IMR-90 (cell line): Measurements from ENCODE around the gene MRPS5.

Source experiments
- SMC3 ChIP-seq: fragments of 150-350 bp; IDR thresholded peaks from 2 replicates; pipeline ENCODE4 v1.6.1; 2016; ENCODE audit warnings: low read depth, mild to moderate bottlenecking, antibody characterized with exemption, low read length, moderate library complexity
- TF ChIP-seq, protein P1 (sequence below): conservative IDR thresholded peaks from 2 replicates; pipeline ENCODE4 v1.5.1; 2012; ENCODE audit warnings: mild to moderate bottlenecking, low read depth, low read length, improper control_type of control experiment

DNA sequence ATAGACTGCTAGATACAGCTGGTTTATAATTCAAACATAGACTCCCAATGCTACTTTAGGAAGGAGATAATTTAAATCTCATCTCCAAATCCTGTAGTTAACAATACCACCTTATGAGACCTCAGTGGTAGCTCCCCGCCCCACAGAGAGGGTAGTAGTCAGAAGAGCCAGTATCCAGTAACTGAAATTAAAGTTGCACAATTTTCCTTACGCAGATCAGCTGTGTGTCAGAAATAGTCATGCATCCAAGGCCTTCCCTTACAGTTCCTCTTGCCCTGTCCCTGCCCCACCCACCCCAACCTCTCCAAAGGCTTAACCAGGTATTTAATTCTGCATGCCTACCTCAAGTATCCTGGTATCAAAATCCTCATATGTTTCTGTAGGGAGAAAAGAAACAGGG is 15.5 kb downstream of the MRPS5 start:
- TF ChIP-seq SMC3 = no peak
- TF ChIP-seq, protein P1, sequence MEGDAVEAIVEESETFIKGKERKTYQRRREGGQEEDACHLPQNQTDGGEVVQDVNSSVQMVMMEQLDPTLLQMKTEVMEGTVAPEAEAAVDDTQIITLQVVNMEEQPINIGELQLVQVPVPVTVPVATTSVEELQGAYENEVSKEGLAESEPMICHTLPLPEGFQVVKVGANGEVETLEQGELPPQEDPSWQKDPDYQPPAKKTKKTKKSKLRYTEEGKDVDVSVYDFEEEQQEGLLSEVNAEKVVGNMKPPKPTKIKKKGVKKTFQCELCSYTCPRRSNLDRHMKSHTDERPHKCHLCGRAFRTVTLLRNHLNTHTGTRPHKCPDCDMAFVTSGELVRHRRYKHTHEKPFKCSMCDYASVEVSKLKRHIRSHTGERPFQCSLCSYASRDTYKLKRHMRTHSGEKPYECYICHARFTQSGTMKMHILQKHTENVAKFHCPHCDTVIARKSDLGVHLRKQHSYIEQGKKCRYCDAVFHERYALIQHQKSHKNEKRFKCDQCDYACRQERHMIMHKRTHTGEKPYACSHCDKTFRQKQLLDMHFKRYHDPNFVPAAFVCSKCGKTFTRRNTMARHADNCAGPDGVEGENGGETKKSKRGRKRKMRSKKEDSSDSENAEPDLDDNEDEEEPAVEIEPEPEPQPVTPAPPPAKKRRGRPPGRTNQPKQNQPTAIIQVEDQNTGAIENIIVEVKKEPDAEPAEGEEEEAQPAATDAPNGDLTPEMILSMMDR = no peak
